HG03469 (cell line): ENCODE data around the gene RELL1.
A peak's percentile ranks its signal among the peaks of the same experiment; 100 is the strongest.

Source experiments
- ATAC-seq: cut with Tn5 transposase; IDR thresholded peaks from one replicate; pipeline ENCODE4 v1.9.1; 2021; ENCODE audit warnings: mild to moderate bottlenecking, moderate library complexity, moderate number of reproducible peaks; ENCODE audit not compliant: unreplicated experiment

Gene RELL1

GRCh38 chr4:37604461-37604860 is 81.7 kb downstream of the RELL1 start:
- ATAC-seq: no peak

GRCh38 chr4:37603711-37604110 is 82.5 kb downstream of the RELL1 start:
- ATAC-seq: no peak

DNA sequence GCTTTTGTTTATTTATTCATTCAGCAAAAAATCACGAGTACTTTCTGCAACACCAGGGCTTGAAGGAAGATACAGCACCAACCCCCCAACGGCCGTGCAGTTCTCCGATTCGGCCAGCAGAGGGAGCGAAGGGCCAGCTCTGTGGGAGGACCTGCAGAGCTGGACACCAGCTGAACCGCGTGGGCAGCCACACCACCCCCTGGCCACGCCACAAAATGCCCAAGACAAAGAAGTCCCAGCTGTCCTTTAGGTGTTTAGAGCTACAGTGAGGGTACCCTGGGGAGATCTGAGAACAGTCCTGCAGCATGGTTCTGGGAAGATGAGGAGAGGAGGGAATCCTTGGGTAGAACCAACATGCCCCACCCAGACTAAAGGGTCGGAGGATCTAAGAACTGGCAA is 83.1 kb downstream of the RELL1 start:
- ATAC-seq: no peak

GRCh38 chr4:37602454-37603069 is 83.6 kb downstream of the RELL1 start:
- no peak for ATAC-seq

DNA sequence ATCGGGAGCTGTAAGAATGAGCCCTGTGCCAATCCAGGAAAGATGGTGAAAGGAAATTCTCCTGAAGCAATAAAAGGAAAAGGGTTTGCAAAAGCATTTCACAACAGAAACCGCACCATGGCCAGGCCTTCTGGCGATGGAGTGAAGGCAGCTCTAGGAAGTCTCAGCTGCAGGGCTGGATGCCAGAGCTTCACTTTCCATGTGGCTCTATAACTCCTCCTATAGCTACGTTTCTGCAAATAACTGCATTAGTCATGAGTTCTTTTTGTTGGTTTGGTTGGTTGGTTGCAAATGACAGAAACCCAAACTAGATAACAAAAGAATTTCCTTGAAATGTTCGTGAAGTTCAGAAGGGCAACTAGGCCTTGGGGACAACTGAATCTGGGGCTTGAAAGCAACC is 84.6 kb downstream of the RELL1 start:
- no peak for ATAC-seq

DNA sequence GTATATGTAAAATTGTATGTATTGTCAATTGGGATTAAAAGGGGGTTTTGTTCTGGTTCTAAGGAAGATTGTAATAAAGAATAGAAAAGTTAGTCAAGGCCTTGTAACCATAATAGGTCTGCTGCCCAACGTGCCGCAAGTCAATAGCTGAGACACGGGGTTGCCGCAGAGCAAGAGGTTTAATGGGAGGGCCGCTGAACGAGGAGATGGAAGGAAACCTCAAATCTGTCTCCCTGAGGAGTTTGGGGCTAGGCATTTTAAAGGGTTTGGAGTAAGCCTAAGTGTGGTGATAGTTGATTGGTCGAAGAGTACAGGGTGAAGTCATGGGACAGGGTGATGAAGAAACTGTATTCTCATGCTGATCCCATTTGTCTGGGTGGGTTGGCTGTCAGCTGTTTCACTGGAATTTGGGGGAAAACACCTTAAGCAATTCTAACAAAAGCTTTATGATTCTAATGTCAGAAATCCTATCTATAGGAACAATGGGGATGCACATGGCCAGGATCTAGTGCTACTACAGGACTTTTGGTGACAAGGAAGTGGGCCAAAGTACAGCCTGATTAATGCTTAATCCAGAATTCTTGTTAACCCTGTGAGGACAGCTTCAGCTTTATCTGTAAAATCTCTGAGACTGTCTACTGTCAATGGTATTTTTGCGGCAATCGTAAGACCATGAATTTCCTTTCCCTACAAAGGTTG is 86.9 kb downstream of the RELL1 start:
- no peak for ATAC-seq

GRCh38 chr4:37597034-37597433 is 89.1 kb downstream of the RELL1 start:
- ATAC-seq: no peak

DNA sequence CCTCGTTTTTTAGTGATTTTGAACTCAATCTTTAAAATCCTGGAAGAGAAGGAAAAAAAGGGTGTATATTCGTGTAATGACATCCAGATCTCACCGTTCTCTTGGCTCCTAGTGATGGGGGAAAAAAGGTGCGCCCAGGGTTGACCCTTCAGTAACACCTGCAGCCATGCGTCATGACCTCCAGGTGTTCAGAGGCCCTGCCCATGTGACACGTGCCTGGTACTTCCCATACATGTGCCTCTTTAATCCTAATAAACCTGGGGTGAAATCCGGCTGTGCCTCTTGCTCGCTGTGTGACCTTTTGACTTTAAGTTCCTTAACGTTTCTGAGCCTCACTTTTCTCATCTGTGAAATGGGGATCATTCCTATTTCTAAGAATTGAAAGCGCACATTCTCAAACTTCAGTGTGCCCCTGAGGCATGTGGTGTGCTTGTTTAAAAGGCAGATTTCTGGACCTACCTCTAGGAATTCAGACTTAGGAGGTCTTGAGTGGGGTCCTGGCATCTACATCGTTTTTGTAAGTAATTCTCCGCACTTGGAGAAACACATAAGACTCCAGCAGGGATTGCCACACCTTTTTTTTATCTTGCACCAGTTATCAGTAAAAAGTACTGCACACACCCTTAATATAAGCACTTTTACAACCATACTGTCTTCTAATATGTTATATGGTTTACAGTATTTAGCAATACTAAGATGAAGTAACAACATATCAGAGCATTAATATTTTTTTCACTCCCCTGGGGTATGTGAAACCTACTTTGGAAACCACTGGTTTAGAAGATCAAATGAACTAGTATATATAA is 90.1 kb downstream of the RELL1 start:
- no peak for ATAC-seq

GRCh38 chr4:37594099-37594498 is 92.1 kb downstream of the RELL1 start:
- ATAC-seq: no peak

- no peak for ATAC-seq
These were observed 94.8 kb downstream of the RELL1 start for GRCh38 chr4:37591349-37591748.

DNA sequence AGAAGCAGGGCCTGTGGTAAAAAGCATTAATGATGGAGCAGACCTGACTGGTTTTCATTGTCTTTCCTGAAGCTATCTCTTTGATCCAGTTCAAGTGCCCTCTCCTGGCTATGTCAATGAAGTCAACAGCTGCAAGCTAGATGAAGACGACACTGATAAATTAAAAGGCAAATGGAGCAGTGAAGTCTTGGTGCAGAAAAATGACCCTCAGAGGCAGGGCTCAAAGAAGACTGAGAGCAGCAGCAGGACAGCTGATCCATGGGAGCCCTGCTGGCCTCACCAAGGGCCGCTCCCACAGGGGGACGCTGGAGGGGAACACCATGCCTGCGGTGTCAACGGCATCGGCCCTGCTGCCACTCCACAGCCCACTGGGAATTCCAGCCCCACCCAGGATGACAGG is 96.2 kb downstream of the RELL1 start:
- no peak for ATAC-seq

DNA sequence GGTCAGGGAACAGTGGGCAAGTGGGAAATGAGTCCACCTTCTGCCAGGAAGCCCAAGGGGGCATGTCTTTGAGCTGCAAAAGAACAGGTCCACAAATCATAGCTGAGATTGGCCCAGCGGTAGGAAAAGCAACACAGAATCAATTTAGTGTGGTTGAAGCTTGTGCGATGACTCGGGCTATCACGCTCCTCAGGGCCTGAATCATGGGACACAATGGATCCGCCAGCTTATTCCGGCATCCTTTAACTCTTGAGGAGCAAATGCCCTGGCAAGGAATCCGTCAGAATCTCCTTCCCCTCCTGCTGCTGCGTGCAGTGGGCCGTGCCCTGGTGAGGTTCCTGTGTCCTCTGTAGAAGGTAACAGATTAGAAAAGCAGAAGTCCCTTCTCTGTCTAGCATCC is 98.0 kb downstream of the RELL1 start:
- no peak for ATAC-seq

DNA sequence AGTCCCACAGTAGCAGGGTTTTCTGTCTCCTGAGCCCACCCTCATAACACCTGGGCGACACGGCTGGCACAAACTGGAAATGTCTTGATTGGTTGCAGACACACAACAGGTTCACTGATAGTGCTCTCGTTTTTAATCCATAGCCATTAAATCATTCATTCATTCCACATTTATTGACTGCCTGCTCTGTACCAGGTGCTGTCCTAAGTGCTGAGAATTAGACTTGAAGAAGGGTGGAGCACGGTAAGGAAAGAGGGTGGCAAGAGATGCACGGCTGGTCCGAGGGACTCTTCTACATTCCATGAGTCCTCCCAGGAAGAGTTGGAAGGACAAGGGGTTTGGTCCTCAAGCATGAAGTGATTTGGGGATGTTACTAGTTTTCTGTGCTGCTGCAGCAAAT is 100.0 kb downstream of the RELL1 start:
- no peak for ATAC-seq

GRCh38 chr4:37584493-37585060 is 101.6 kb downstream of the RELL1 start:
- ATAC-seq: no peak

DNA sequence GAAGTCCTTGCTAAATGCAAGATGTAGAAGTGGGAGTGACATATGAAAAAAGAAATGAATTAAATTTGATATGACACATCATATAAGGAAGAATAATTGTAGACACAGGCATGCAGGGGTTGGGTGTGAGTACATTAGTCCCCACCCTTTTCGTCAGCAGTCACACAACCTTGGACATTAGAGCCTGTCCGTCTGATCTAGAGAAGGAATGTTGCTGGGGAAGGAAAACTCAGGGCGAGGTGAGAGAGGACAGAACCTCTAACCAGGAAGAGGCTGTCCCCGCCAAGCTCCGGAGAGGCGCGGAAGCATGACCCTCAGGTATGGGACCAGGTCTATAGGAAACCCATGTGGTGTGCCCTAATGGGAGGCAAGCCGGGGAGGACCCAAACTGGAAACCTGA is 102.1 kb downstream of the RELL1 start:
- ATAC-seq: no peak

DNA sequence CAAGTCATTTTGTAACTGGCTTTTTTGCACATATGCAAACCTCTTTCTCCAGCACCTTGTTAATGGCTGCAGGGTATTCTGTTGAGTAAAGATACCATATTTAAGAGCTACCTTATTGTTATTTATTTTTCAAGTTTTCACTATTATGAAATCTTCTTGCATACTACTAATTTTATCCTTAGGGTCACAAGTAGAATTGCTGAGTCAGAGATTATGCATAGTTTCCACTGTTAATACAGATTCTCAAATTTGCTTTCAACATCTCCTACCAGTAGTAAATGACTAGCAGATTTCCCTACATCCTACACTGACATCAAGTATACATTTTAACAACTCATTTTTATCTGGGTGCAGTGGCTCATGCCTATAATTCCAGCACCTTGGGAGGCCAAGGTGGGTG is 112.6 kb downstream of the RELL1 start:
- no peak for ATAC-seq

- ATAC-seq: no peak
These were observed 117.7 kb downstream of the RELL1 start for GRCh38 chr4:37568489-37568888.

DNA sequence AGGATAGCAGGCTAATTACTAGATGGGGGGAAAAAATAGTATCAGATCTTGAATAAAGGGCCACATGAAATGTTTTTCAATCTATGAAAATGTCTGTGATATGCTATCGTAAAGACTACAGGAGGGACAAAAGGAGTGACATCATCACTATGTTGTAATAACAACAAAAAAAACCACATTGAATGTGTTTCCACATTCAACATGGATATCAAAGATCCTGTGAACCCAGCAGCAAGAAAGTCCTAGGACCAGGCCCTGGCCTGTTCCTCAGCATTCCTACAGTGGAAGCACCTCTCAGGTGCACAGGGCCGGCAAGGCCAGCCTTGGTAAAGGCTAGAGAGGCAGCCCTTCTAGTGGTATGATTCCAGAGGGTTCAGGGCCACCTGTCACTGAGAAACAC is 118.3 kb downstream of the RELL1 start:
- ATAC-seq: no peak

DNA sequence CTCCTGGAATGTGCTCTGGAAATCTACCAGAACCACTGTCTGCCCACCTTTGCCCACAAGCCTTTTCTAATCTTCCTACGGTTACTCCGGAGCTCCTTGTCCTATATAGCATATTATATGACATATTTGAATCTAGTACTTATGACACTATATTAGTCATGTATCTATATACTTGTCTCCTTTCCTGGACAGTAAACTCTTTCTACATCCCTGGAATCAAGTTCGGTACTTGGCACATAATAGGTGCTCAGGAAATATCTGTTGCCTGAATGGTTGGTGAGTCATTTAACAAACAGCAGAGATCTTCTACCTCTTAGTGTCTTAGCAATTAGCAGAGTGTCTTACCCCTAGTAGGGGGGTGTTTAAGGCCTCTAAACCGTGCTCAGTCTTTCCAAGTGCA is 123.6 kb downstream of the RELL1 start:
- ATAC-seq: no peak

- ATAC-seq: peak; percentile 83
These were observed 124.4 kb downstream of the RELL1 start for GRCh38 chr4:37561803-37562207.

GRCh38 chr4:37561196-37561802 is 124.9 kb downstream of the RELL1 start:
- ATAC-seq: no peak
